Gastroesophageal sphincter (tissue), 4 donors: ENCODE results near the gene MAN2A1. TPM values are rescaled to one million over a fixed set of nuclear protein-coding genes. Genes with fewer than 3 reads are reported as not detected.

Experiments used
- ATAC-seq: fragments of 150-250 bp; one replicate; pipeline ENCODE4 v1.9.1; 2016; ENCODE audit warnings: mild to moderate bottlenecking, moderate library complexity
- H3K27ac ChIP-seq, 4 donors: fragments of 200-600 bp; sonication (generic) in 3 of 4; 1 replicate in 3 of 4; 2 replicates in 1 of 4; pipeline ENCODE4 v1.5.1; 2016 to 2019
- H3K27me3 ChIP-seq: fragments of 200-600 bp; sonication (generic); one replicate; pipeline ENCODE4 v1.5.1; 2019
- H3K36me3 ChIP-seq, 2 donors: fragments of 200-600 bp; sonication (generic); one replicate each; pipeline ENCODE4 v1.5.1; 2019; ENCODE audit warnings: control low read depth in 1 of 2
- H3K4me1 ChIP-seq, 3 donors: fragments of 200-600 bp; sonication (generic); 1 replicate in 2 of 3; 2 replicates in 1 of 3; pipeline ENCODE4 v1.5.1; 2016 to 2019; ENCODE audit warnings: control low read depth in 2 of 3
- H3K4me3 ChIP-seq, 2 donors: fragments of 200-600 bp; sonication (generic); one replicate each; pipeline ENCODE4 v1.5.1; 2019; ENCODE audit warnings: mild to moderate bottlenecking in 1 of 2, moderate library complexity in 1 of 2
- H3K9me3 ChIP-seq, 3 donors: fragments of 200-600 bp; sonication (generic); one replicate each; pipeline ENCODE4 v1.5.1; 2017 to 2019; ENCODE audit warnings: control low read depth in 2 of 3
- EP300 ChIP-seq: sonication (generic); formaldehyde crosslinking; IDR thresholded peaks from one replicate; pipeline ENCODE4 v1.6.1; 2017; ENCODE audit warnings: antibody characterized with exemption, mild to moderate bottlenecking
- POLR2A ChIP-seq, 2 donors: fragments of 450-650 bp; IDR thresholded peaks; one replicate each; pipeline ENCODE4 v1.6.1; 2017; ENCODE audit warnings: antibody characterized with exemption in 2 of 2, mild to moderate bottlenecking in 2 of 2, moderate library complexity in 1 of 2
- POLR2AphosphoS5 ChIP-seq: sonication (generic); formaldehyde crosslinking; IDR thresholded peaks from one replicate; pipeline ENCODE4 v1.6.1; 2017; ENCODE audit warnings: antibody characterized with exemption
- WGBS, 2 donors: methylation state at CpG; one replicate each; pipeline ENCODE4 v1.1.5; 2018; ENCODE audit warnings: low coverage in 1 of 2; 5-methylcytosine and 5-hydroxymethylcytosine counted together
- total RNA-seq, 4 donors: library from RNA; depleted of rRNA; stranded (reverse); fragments of >200 nt; gene quantifications; one replicate each; pipeline ENCODE4 v1.1.0, GENCODE V29; 2016
- TF ChIP-seq, protein P1 (sequence below), 4 experiments: fragments of 200-600 bp in 2 of 4; fragments of 450-650 bp in 2 of 4; sonication (generic) in 1 of 4; IDR thresholded peaks; one replicate each; pipeline ENCODE4 v1.5.1; 2017 to 2019; ENCODE audit warnings: antibody characterized with exemption in 4 of 4, mild to moderate bottlenecking in 2 of 4, moderate library complexity in 2 of 4

MAN2A1 gene
- total RNA-seq, 4 donors from 2014 or later: 19.6 to 55.6 (median 34.1) TPM

DNA sequence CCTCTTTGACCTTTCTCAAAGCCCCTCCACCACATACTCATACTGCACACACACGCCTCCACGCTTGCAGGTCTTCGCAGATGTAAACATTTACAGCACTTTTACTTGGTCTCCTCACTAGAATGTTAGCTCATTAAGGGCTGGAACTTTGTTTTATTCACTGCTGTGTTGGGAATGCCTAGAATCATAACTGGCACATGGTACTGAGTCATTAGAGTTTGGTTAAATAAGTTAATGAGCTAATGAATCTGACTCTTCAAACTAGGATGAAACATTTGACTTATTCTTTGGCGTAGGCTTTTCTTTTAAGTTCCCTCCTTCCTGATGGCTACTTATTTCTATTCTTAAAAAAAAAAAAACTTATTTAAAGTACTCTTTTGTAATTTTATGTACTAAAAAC is 28.9 kb downstream of the MAN2A1 start:
- no peak for ATAC-seq
- Histone ChIP-seq H3K36me3 (peaks cover 0 to 15% of the 10 kb centered on the region in 2 donors), H3K27ac (no peak overlapping the region), H3K4me1 (no peaks in the 10 kb centered on the region), H3K27me3 (no peaks in the 10 kb centered on the region), H3K9me3 (no peaks in the 10 kb centered on the region), H3K4me3 (no peak overlapping the region)
- 82 to 96% methylated on average over 1 to 4 of the region's 4 CpGs for WGBS, 2 donors
- TF ChIP-seq POLR2AphosphoS5 (no peak), EP300 (no peak), POLR2A (IDR thresholded peaks at IDR 0.05) (no peak)
- TF ChIP-seq, protein P1, sequence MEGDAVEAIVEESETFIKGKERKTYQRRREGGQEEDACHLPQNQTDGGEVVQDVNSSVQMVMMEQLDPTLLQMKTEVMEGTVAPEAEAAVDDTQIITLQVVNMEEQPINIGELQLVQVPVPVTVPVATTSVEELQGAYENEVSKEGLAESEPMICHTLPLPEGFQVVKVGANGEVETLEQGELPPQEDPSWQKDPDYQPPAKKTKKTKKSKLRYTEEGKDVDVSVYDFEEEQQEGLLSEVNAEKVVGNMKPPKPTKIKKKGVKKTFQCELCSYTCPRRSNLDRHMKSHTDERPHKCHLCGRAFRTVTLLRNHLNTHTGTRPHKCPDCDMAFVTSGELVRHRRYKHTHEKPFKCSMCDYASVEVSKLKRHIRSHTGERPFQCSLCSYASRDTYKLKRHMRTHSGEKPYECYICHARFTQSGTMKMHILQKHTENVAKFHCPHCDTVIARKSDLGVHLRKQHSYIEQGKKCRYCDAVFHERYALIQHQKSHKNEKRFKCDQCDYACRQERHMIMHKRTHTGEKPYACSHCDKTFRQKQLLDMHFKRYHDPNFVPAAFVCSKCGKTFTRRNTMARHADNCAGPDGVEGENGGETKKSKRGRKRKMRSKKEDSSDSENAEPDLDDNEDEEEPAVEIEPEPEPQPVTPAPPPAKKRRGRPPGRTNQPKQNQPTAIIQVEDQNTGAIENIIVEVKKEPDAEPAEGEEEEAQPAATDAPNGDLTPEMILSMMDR (IDR thresholded peaks at IDR 0.05): no peak

DNA sequence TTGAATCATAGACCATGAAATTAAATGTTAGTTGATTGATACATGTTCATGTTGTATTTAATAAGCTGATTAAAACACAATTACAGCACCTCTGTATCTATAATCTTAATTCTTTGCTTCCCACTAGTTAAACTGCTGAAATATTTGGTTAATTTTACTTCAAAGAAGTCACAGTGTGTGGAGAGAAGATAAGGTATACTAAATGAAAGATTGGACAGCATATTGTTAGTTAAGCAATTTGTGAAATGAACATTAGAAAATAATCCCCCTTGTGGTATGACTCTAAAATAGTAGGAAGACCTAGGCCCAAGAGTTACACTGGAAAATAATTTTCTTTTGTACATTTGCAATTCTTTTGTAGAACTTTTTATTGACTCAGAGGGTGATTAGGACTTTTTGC is 30.3 kb downstream of the MAN2A1 start:
- no peak for ATAC-seq
- TF ChIP-seq POLR2AphosphoS5: no peak
- TF ChIP-seq, protein P1 (IDR thresholded peaks at IDR 0.05): no peak
- no peak for TF ChIP-seq EP300
- no peak for TF ChIP-seq POLR2A (IDR thresholded peaks at IDR 0.05)
- peaks cover 0 to 15% of the 10 kb centered on the region in 2 donors for H3K36me3 ChIP-seq
- H3K4me3 ChIP-seq: no peak overlapping the region
- H3K4me1 ChIP-seq: no peaks in the 10 kb centered on the region
- H3K9me3 ChIP-seq: no peaks in the 10 kb centered on the region
- no peak overlapping the region for H3K27ac ChIP-seq
- no peaks in the 10 kb centered on the region for H3K27me3 ChIP-seq

DNA sequence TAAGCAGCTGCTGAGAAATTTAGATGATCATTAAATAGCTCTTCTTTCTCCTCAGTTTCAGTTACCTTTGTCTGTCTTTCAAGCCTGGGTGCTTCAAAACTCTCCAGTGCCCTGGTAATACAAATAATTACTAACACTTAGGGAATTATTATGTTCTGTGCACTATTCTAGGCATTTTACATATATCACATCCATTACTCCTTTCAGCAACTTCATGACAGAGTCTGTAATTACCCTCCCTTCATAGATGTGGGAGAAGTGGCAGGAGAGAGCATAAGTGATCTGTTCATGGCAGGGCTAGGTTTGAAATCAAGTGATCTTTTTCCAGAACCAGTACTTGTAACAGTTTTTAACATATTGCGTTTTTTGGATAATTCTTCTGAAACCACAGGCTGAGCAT is 32.0 kb downstream of the MAN2A1 start:
- Histone ChIP-seq H3K4me1 (no peaks in the 10 kb centered on the region), H3K9me3 (no peaks in the 10 kb centered on the region), H3K36me3 (peaks cover 0 to 7% of the 10 kb centered on the region in 2 donors), H3K27ac (no peak overlapping the region), H3K27me3 (no peaks in the 10 kb centered on the region), H3K4me3 (no peak overlapping the region)
- WGBS, 2 donors: 94 to 100% methylated on average over 1 of the region's 1 CpG
- TF ChIP-seq, protein P1 (IDR thresholded peaks at IDR 0.05): no peak
- TF ChIP-seq EP300 (no peak), POLR2AphosphoS5 (no peak), POLR2A (IDR thresholded peaks at IDR 0.05) (no peak)
- no peak for ATAC-seq

DNA sequence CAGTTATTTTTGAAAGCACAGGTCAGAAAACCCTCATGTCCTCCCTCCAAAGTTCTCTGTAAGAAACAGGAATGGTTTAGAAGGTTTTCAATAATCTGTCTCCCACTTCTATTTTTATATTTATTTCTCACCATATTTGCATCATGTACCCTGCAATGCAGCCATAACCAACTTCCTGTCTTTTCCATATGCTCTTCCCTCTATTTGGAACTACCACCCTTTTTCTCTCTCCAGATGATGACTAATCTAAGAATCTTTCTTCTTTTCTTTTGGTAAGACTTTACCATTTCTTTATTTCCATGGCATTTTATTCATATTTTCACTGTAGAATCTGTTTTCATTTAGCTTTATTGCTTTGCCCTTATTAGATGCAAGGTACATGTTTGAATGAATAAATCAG is 33.9 kb downstream of the MAN2A1 start:
- Histone ChIP-seq H3K36me3 (peaks cover 0 to under 1% of the 10 kb centered on the region in 2 donors), H3K27me3 (no peaks in the 10 kb centered on the region), H3K27ac (no peak overlapping the region), H3K4me3 (no peak overlapping the region), H3K4me1 (no peaks in the 10 kb centered on the region), H3K9me3 (no peaks in the 10 kb centered on the region)
- ATAC-seq: no peak
- TF ChIP-seq POLR2AphosphoS5: no peak
- no peak for TF ChIP-seq POLR2A (IDR thresholded peaks at IDR 0.05)
- TF ChIP-seq EP300: no peak
- TF ChIP-seq, protein P1 (IDR thresholded peaks at IDR 0.05): no peak

GRCh38 chr5:109725135-109725534 is 35.4 kb downstream of the MAN2A1 start:
- H3K27ac ChIP-seq: no peak overlapping the region
- 100% methylated on average over 2 of the region's 2 CpGs; no CpG with 5 or more reads in 1 of the 2 donors for WGBS, 2 donors
- no peaks in the 10 kb centered on the region for H3K27me3 ChIP-seq
- TF ChIP-seq POLR2AphosphoS5 (no peak), POLR2A (IDR thresholded peaks at IDR 0.05) (no peak), EP300 (no peak)
- TF ChIP-seq, protein P1 (IDR thresholded peaks at IDR 0.05): no peak
- no peaks in the 10 kb centered on the region for H3K36me3 ChIP-seq
- no peaks in the 10 kb centered on the region for H3K9me3 ChIP-seq
- no peak for ATAC-seq
- H3K4me3 ChIP-seq: no peak overlapping the region
- H3K4me1 ChIP-seq: no peaks in the 10 kb centered on the region
